Activated CD4-positive, CD25-positive, alpha-beta regulatory T cell treated with anti-CD3 and anti-CD28 coated beads, Interleukin-2, amount 50 U/mL, for 24 hours (primary cell): Measurements from ENCODE around the gene PARN.
"Not testable (repeated sequence)": the region's sequence is repeated elsewhere in the genome, so short reads cannot be mapped to it uniquely, and the experiment has no call there.

Experiments
- ATAC-seq, 2 donors: fragments of 150-1000 bp; cut with Tn5 transposase; one replicate each; pipeline ENCODE4 v1.10.0; 2021; ENCODE audit warnings: mild to moderate bottlenecking in 1 of 2, moderate library complexity in 1 of 2

The PARN gene

DNA sequence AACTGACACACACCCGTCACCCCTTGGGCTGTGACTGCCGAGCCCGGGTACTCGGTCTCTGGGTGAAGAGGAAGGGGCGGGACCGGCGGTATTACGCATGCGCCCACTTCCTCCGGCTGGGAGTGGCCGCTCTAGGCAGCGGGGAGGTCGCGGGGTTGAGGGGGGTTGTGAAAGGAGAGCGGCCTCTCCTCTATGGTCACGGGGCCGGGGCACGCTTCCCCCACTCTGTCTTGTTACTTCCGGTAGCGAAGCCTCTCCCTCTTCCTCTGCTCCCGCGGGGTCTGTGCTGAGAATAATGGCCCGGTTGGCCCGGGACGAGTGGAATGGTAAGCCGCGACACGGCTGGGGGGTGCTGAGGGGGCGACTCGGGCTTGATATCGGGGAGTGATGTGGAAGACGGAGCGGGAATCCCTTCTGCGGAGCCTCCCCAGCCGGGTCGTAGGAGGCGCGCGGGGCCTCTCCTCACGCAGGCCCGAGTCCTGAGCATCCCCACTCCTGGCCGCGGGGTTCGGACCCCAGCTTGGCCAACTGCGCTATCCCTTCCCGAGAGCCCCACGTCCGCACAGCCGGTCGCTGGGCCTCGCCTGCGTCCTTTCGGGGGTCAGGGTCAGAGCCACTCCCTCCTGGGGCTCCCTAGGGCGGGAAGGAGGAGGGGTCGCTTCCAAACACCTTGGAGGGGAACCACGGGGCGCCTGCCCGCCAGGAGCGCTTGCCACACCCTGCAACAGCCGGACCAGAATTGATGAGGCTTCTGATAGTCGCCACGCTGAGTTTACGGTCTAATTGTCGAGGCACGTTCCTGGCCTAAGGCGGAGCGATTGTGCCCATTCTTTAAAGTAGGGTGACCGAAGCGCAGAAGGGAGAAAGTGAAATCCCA, 2.9 kb upstream of the PARN start, which contains the start of gene BFAR:
BFAR (plus strand) TSS at position 259 of the 877 bp plus-strand sequence. CDS start 11,396 bp downstream, outside the sequence.
- ATAC-seq: peak; percentile 83 to 84

DNA sequence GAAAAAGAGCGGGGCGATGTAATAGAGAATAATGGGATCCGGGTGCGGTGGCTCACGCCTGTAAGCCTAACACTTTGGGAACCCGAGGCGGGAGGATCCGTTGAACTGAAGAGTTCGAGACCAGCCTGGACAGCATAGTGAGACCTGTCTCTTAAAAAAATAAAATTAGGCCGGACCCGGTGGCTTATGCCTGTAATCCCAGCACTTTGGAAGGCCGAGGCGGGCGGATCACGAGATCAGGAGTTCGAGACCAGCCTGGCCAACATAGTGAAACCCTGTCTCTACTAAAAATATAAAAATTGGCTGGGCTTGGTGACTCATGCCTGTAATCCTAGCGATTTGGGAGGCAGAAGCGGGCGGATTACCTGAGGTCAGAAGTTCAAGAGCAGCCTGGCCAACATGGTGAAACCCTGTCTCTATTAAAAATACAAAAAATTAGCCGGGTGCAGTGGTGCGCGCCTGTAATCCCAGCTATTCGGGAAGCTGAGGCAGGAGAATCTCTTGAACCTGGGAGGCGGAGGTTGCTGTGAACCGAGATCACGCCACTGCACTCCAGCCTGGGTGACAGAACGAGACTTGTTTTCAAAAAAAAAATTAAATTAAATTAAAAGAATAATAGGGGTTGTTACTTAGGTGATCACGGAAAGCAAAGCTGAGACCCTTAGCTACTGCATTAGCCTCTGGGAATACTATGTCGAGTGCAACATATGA, 715 bp upstream of the PARN start:
- not testable (repeated sequence) for ATAC-seq

DNA sequence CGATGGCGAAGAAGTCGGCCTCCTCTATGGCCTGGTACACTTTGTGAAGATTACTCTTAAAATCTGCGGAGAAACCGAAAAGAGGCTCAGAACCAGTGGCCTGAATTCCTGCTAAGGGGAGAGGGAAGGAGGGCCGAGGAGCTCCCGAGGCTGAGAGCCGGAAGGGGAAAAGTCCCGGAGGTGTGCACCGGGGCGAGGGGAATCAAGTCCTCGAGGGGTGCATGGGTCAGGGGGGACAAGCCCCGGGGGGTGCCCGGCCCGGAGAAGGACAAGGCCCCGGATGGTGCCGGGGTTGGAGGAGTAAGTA, 495 bp downstream of the PARN start:
- ATAC-seq: peak in 1 of 2 donors; percentile 1

DNA sequence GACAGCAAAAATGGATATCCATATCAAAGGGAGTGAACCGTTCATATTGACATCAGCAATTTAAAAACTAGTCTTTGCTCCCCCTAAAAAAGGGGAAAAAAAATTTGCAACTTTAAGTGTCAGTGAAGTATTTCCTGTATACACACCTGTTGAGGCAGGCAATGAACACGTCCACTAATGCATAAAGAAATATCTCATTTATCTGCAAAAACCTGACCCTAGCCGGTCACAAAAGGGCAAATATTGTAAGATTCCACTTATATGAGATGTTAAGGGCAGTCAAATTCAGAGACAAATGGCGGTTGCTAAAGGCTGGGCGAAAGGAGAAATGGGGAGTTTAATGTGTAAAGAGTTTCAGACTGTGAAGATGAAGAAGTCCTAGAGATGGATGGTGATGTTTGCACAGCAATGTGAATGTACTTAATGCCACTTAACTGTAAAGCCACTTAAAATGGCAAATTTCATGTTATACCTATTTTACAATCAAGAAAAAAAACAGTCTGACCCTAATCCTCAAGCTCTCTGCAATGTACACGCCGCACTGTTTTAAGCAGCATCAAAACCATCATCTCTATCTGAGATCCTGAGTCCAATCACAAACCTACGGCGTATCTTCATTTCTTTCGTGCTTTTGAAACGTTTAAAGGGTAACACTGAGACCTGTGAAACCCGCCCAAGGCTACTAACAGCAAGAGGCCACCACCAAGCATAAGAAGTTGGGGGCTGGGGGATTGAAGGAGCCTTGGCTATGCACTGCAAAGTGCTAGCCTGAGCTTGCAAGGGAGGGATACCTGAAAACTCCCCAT, 1.1 kb downstream of the PARN start:
- ATAC-seq: no peak

DNA sequence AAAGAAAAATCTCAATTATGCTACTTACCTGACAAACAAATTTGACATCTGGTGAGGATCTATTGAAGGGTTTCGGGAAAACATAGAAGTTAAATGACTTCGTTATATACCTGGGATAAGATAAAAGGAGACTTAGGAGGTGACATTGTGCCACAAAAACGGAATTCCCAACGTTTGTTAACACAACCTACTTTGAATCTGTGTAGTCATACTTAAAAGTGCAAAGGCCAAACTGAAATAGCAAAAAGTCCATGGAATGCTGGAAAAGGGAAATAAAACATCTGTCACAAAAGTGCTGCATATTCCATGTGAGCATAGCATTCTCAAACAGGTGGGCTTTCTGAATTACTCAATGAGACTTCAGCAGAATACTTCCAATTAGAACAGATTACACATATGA, 3.0 kb downstream of the PARN start:
- ATAC-seq: no peak

DNA sequence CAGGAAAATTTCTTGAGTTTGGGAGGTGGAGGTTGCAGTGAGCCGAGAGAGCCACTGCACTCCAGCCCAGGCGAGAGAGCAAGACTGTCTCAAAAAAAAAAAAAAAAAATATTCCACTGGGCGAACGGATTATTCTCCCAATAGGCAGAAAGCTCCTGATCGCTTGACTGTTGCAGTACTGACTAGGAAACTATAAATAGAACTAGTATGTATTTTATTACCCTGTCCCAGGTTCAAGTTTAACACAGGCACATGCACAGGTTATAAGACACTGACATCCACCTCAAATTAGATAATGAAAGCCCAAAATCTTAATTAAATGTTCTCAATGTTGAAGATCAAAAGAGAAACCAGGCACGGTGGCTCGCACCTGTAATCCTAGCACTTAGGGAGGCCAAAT, 11.5 kb downstream of the PARN start:
- ATAC-seq: no peak

DNA sequence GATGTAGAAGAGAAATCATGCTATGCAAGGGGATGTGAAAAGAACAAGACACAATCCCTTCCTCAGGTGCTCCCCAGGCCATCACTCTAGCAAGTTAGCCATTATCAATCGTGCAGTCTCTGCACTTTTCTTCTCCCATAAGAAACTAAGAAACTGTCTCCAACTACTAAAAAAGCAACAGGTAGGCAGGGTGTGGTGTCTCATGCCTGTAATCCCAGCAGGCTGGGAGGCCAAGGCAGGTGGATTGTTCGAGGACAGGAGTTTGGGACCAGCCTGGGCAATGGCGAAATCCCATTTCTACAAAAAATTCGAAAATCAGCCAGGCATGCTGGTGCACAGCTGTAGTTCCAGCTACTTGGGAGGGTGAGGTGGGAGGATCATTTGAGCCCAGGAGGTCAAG, 13.8 kb downstream of the PARN start:
- ATAC-seq: no peak

DNA sequence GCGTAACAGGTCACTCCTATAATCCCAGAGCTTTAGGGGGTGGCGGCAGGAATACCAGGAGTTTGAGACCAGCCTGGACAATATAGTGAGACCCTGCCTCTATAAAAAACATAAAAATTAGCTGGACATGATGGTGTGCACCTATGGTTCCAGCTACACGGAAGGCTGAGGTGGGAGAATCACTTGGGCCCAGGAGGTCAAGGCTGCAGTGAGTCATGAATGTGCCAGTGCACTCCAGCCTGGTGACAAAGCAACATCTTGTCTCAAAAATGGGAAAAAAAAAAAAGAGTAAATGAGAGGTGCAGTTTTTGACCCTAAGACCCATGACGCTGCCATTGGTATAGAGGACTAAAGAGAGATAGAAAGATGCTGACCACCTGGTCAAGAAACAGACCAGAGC, 16.1 kb downstream of the PARN start:
- ATAC-seq: no peak

DNA sequence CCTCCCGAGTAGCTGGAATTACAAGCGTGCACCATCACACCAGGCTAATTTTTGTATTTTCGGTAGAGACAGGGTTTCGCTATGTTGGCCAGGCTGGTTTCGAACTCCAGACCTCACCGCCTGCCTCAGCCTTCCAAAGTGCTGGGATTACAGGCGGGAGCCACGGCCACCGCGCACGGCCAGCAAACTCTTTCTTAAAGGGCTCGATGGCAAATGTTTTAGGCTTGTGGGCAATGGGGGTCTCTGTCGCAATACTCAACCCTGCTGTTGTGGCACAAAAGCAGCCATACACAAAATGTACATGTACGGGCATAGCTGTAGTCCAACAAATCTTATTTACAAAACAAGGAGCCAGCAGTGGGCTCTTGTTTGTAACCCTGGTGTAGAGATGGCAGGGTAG, 18.4 kb downstream of the PARN start:
- ATAC-seq: no peak

DNA sequence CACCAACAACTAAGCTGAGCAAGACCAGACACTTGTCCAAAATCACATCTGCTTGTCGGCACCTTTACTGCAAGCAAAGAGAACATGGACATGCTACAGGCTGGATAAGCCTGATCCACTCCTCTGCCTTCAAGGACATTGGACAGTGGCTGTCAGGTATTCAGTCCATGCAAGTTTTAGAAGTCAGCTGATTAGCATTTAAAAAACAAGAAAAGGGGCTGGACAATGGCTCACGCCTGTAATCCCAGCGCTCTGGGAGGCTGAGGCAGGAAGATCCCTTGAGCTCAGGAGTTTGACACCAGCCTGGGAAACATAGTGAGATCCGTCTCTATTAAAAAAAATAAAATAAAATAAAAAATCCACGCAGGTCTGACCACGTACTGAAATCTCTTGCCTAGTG, 20.3 kb downstream of the PARN start:
- no peak for ATAC-seq

DNA sequence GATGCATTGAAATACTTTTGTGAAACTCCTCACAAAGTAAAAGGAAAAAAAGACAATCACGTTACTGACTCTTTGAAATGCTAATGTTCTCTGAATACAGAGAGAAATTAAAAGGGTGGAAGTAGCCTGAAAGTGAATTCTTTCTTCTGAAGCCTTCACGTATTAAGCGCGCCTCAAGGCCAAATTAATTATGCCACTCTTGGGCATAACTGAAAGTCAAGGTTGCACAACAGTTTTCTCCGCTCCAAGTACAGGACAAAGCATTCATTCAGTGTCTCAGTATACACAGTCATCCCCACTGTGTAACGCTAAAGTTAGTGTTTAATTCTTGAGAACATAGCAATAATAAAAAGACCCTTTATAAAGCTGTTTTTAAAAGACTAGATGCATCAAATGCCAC, 21.5 kb downstream of the PARN start:
- no peak for ATAC-seq

DNA sequence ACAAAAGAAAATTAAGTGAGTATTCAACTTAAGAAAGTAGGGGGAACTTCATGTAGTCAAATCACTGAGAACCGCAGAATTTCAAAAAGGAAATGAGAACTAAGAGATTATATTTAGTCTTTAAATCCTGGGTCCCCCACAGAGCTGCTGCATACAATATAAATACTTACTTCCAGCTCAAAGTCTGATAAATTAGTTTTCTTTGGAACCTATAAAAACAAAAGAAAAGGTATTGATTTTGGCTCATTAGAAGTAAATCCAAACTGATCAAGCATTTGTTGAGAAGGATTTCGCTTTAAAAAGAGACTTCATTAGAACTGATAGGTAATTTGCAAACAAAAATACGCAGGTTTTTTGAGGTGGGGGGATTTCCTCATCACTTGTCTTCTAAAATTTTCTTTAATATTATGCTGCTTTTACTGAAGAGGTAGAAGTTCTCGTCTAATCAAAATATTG, 21.9 kb downstream of the PARN start:
- no peak for ATAC-seq

DNA sequence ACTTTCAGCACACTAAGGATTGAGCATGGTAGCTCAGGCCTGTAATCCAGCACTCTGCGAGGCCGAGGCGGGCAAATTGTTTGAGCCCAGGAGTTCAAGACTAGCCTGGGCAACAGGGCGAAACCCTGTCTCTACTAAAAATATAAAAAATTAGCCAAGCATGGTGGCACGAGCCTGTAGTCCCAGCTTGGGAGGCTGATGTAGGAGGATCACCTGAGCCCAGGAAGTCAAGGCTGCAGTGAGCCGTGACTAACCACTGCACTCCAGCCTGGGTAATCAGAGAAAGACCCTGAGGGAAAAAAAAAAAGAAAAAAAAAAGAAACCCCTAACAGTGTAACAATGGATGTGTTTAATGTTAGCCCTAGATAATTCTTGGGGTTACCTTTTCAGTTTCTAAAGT, 24.0 kb downstream of the PARN start:
- ATAC-seq: no peak

DNA sequence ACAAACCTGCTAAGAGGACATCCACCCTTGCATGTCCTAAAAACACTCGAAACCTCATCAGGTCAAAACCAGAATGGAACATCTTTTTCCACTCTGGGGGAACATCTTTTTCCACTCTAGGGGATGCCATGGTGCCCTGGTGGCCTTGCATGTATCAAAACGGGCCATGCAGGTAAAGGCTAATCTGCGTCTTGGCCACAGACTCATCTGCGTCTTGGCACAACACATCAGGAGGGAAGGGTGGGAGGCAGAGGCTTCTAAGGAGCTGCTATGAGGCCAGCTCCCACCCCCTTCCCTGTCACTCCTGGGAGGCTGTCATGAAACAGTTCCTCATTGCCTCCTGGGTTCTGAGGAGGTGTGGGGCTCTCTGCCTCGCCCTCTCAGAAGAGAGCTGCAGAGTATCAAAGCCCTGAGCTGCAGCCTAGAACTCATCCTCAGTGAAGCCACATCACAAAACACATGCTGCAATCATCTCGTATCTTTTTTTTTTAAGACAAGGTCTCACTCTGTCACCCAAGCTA, 27.6 kb downstream of the PARN start:
- no peak for ATAC-seq

DNA sequence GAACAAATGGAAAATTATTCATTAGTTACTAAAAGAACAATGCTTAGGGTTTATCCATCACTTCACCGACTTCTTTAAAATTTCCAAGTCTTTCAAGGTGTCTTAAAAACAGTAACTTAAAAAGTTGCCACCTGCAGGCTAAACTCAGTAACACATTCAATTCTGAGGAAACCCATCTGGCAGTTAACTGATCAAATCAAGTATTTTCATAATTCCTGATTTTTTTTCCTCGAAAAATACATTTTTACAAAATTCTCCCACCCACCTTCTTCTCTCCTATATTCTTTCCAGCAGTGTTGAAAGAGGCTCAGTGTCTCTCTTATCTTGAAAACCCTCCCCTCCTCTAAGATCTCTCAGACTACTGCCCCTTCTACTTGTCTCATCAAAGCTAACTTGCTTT, 29.9 kb downstream of the PARN start:
- no peak for ATAC-seq

DNA sequence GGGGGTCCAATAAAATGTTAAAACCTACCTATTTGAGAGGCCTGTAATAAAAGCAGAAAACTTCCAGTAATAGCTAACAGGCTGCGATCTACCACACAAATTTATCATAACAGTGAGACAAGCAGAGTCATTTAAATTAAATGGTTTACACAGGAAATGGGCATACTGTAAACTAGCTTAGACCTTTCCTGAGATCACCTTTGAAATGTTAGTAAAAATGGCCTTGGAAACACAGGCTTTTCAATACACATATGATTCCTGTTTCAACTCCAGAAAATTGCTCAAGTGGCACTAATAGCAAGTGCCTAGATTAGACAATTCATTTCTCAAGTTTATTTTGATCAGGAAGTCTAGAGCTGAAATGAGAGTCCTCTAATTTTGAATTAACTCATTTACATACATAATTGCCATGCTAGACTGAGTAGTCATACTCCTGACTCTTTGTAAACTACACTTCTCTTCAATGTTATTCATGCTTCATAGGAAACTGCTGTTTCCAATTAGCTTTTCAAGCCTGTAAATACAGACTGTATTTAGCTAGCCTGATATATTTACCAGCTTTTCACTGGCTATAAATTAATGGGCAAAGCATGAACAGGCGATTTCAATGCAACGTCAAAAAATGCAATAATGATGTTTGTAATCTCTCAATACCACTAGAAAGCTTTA, 43.3 kb downstream of the PARN start:
- no peak for ATAC-seq

DNA sequence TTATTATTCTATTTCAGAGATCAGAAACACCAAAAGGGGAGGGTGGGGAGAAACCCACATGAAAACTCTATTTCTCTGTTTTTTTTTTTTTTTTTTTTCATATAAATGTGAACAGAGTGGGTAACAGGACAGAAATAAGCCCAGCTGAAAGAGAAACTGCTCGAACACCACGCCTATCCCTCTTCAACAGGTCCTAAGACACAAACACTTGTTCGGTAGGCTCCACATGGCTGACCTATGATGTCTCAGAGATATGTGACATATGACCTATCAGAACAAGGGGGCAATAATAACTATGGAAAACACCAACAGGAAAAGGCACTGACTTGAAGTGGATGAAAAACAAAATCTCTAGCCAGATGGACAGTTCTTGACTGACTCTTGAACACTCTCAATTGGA, 44.8 kb downstream of the PARN start:
- ATAC-seq: no peak

DNA sequence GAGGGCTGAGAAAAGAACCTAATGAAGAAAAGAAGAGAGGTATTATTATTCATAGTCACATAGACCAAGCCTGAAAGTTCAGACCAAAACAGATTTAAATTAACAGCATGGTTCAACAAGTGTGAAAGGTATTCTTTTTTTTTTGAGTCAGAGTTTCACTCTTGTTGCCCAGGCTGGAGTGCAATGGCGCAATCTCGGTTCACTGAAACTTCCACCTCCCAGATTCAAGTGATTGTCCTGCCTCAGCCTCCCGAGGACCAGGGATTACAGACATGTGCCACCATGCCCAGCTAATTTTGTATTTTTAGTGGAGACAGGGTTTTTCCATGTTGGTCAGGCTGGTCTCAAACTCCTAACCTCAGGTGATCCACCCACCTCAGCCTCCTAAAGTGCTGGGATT, 49.1 kb downstream of the PARN start:
- ATAC-seq: not testable (repeated sequence)

DNA sequence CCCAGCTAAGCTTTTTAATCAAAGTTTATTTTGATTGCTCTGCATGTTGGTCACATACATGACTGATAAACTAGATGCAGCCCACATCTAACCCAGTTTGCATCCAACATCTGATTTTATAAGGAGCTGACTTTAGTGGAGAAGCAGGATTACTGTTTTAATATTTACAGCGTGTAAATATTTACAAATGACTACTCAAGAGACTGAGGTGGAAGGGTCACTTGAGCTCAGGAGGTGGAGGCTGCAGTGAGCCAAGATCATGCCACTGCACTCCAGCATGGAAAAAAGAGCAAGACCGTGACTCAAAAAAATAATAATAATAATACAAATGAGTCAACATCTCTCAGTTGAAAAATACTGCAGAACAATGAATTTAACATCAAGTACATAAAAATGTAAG, 50.8 kb downstream of the PARN start:
- ATAC-seq: no peak

DNA sequence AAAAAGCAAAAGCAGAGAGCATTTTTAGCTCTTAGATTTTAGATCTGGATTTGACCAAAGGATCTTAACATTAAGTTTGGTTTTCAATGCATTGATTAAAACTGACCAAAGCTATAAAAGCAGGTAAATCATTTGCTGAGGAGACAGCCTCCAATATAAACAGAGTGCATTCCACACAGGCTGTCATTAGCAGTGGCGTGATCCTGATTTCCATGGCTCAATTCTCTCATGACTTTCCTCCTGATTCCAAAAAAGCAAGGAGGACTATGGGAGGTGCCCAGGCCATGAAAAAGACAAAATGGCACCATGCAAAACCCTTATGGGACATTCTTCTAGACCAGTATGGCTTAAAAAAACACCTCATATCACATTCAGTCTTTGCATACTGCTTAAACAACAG, 53.5 kb downstream of the PARN start:
- no peak for ATAC-seq

DNA sequence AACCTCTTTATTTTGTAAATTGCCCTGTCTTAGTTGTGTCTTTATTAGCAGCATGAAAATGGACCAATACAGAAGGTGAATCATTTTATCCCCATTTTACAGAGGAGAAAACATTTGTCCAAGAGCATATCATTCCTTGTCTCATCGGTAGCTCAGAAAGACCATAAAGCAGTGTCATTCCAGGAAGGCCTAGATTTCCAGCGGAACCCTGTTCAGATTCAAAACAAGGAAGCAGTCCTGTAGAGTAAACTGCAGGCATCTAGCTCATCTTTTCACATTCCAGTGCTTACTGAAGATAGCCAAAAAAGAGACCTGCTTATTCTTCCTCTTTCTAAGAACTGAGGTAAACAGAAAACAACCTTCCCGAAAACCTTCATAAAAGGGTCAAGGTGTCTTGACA, 54.0 kb downstream of the PARN start:
- no peak for ATAC-seq

DNA sequence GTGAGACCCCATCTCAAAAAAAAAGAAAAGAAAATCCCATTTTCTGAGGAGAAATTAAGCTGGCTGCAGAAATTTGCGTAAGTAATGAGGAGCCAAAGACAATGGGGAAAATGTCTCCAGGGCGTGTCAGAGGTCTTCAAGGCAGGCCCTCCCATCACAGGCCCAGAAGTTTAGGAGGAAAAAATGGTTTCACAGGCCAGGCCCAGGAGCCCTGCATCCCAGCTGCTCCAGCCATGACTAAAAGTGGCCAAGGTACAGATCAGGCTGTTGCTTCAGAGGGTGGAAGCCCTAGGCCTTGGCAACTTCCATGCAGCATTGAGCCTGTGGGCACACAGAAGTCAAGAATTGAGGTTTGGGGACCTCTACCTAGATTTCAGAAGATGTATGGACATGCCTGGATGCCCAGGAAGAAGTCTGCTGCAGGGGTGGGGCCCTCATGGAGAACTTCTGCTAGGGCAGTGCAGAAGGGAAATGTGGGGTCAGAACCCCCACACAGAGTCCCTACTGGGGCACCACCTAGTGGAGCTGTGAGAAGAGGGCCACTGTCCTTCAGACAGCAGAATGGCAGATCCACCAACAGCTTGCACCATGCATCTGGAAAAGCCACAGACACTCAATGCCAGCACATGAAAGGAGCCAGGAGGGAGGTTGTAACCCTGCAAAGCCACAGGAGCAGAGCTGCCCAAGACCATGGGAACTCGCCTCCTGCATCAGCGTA, 55.2 kb downstream of the PARN start:
- not testable (repeated sequence) for ATAC-seq
